Peyer's patch (tissue), 4 donors: ENCODE measurements around the gene ATXN2.

Source experiments
- CTCF ChIP-seq, 6 experiments: fragments of 450-650 bp in 4 of 6; fragments of 200-600 bp in 2 of 6; sonication (generic) in 1 of 6; IDR thresholded peaks; one replicate each; pipeline ENCODE4 v1.5.1; 2017 to 2019; ENCODE audit warnings: antibody characterized with exemption in 6 of 6, mild to moderate bottlenecking in 3 of 6, moderate library complexity in 1 of 6
- POLR2A ChIP-seq, 2 donors: fragments of 450-650 bp; IDR thresholded peaks; one replicate each; pipeline ENCODE4 v1.5.1; 2017; ENCODE audit warnings: antibody characterized with exemption in 2 of 2, mild to moderate bottlenecking in 2 of 2, moderate library complexity in 2 of 2

GRCh38 chr12:111574797-111575443 lies 24.2 kb downstream of the ATXN2 start:
- TF ChIP-seq POLR2A (IDR thresholded peaks at IDR 0.05), result no peak
- no peak for TF ChIP-seq CTCF (IDR thresholded peaks at IDR 0.05)
